Mucosa of stomach (tissue), 1 donor: Measurements from ENCODE around the gene METTL8.
"Not testable (repeated sequence)": the region's sequence is repeated elsewhere in the genome, so short reads cannot be mapped to it uniquely, and the experiment has no call there.

ENCODE experiments used
- H3K27me3 ChIP-seq: one replicate; pipeline ENCODE4 v1.7.0; 2013; ENCODE audit warnings: mild to moderate bottlenecking, low read length; ENCODE audit not compliant: control insufficient read depth, insufficient read depth
- H3K36me3 ChIP-seq: one replicate; pipeline ENCODE4 v1.7.0; 2013; ENCODE audit warnings: low read length; ENCODE audit not compliant: control insufficient read depth, insufficient read depth
- H3K4me1 ChIP-seq: one replicate; pipeline ENCODE4 v1.7.0; 2013; ENCODE audit warnings: mild to moderate bottlenecking, low read length; ENCODE audit not compliant: control insufficient read depth, insufficient read depth
- H3K4me3 ChIP-seq: one replicate; pipeline ENCODE4 v1.7.0; 2013; ENCODE audit warnings: low read length
- H3K9ac ChIP-seq: one replicate; pipeline ENCODE4 v1.7.0; 2013; ENCODE audit warnings: mild to moderate bottlenecking, low read length, moderate library complexity
- H3K9me3 ChIP-seq: one replicate; pipeline ENCODE4 v1.7.0; 2013; ENCODE audit warnings: mild to moderate bottlenecking, low read length, moderate library complexity; ENCODE audit not compliant: control insufficient read depth
- donor health status: Pancreatic carcinoma.

The METTL8 gene

GRCh38 chr2:171390941-171391516 is 42.8 kb downstream of the METTL8 start:
- H3K4me1 ChIP-seq: peaks cover 8% of the 10 kb centered on the region
- no peak overlapping the region for H3K9ac ChIP-seq
- no peaks in the 10 kb centered on the region for H3K36me3 ChIP-seq
- no peaks in the 10 kb centered on the region for H3K9me3 ChIP-seq
- no peaks in the 10 kb centered on the region for H3K27me3 ChIP-seq
- no peak overlapping the region for H3K4me3 ChIP-seq

GRCh38 chr2:171389780-171390179 is 44.0 kb downstream of the METTL8 start:
- H3K4me3 ChIP-seq: no peak overlapping the region
- H3K27me3 ChIP-seq: no peaks in the 10 kb centered on the region
- peaks cover 8% of the 10 kb centered on the region for H3K4me1 ChIP-seq
- H3K36me3 ChIP-seq: no peaks in the 10 kb centered on the region
- H3K9ac ChIP-seq: no peak overlapping the region
- no peaks in the 10 kb centered on the region for H3K9me3 ChIP-seq

DNA sequence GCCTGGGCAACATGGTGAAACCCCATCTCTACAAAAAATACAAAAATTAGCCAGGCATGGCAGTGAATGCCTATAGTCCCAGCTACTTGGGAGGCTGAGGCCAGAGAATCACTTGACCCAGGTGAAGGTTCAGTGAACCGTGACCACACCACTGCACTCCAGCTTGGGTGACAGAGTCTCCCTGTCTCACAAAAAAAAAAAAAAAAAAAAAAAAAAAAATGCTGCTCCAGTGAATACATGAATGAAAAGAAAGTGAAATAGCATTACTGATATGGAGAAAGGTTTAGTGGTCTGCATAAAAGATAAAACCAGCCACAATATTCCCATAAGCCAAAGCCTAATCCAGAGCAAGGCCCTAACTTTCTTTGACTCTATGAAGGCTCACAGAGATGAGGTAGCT is 44.5 kb downstream of the METTL8 start:
- no peaks in the 10 kb centered on the region for H3K27me3 ChIP-seq
- H3K9me3 ChIP-seq: no peaks in the 10 kb centered on the region
- peaks cover 8% of the 10 kb centered on the region for H3K4me1 ChIP-seq
- no peaks in the 10 kb centered on the region for H3K36me3 ChIP-seq
- no peak overlapping the region for H3K4me3 ChIP-seq
- H3K9ac ChIP-seq: no peak overlapping the region

DNA sequence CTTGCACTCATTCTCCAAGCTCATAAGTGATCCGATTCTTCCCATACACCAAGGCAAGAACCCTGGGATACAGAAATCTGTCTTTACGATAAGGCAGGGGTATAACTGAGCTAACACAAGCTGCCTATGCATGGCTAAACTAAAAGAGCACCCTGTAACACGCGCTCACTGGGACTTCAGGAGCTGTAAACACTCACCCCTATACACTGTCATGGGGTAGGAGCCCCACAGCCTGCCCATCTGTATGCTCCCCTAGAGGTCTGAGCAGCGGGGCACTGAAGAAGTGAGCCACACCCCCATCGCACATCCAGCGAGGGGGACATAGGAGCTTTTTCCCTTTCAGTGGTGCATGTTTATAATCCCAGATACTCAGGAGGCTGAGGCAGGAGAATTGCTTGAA is 46.7 kb downstream of the METTL8 start:
- Histone ChIP-seq H3K9me3 (no peaks in the 10 kb centered on the region), H3K27me3 (no peaks in the 10 kb centered on the region), H3K9ac (no peak overlapping the region), H3K4me3 (no peak overlapping the region), H3K4me1 (peaks cover 8% of the 10 kb centered on the region), H3K36me3 (no peaks in the 10 kb centered on the region)

DNA sequence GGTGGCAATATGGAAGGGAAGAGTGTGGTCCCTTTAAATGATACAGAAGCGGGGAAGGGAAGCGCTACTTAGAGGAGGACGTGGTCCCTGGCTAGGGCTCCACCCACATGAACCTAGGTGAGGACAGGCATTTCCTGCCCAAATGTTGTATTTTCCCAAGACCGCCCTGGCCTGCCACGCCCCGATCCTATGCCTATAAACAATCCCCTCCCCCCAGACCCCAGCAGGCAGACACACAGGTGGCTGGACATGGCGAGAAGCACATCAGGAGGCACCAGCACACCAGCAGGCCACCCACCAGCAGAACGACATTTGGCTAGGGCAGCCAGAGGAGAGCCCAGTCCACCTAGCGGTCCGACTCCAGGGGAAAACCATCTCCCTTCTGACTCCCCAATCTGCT is 47.2 kb downstream of the METTL8 start:
- Histone ChIP-seq H3K4me3 (no peak overlapping the region), H3K9me3 (no peaks in the 10 kb centered on the region), H3K27me3 (no peaks in the 10 kb centered on the region)

GRCh38 chr2:171383134-171383533 is 50.7 kb downstream of the METTL8 start:
- Histone ChIP-seq H3K9ac (no peak overlapping the region), H3K4me1 (no peaks in the 10 kb centered on the region), H3K36me3 (no peaks in the 10 kb centered on the region), H3K4me3 (no peak overlapping the region), H3K27me3 (no peaks in the 10 kb centered on the region), H3K9me3 (no peaks in the 10 kb centered on the region)

More for the DNA sequence above, 47.2 kb downstream of the METTL8 start:
- peaks cover 7% of the 10 kb centered on the region for H3K4me1 ChIP-seq
- H3K36me3 ChIP-seq: no peaks in the 10 kb centered on the region
- H3K9ac ChIP-seq: no peak overlapping the region

GRCh38 chr2:171382175-171382574 is 51.6 kb downstream of the METTL8 start:
- not testable (repeated sequence) for H3K9ac ChIP-seq, H3K4me1 ChIP-seq, H3K4me3 ChIP-seq, H3K9me3 ChIP-seq, H3K36me3 ChIP-seq, H3K27me3 ChIP-seq

- not testable (repeated sequence) for H3K36me3 ChIP-seq, H3K27me3 ChIP-seq, H3K4me3 ChIP-seq, H3K9ac ChIP-seq, H3K4me1 ChIP-seq, H3K9me3 ChIP-seq
These were observed 55.9 kb downstream of the METTL8 start for GRCh38 chr2:171377852-171378251.

- Histone ChIP-seq H3K36me3 (no peaks in the 10 kb centered on the region), H3K4me3 (no peak overlapping the region), H3K9me3 (no peaks in the 10 kb centered on the region), H3K27me3 (no peaks in the 10 kb centered on the region), H3K4me1 (no peaks in the 10 kb centered on the region), H3K9ac (no peak overlapping the region)
These were observed 66.1 kb downstream of the METTL8 start for GRCh38 chr2:171367692-171368091.

GRCh38 chr2:171365778-171366177 is 68.0 kb downstream of the METTL8 start:
- Histone ChIP-seq H3K27me3 (no peaks in the 10 kb centered on the region), H3K9me3 (no peaks in the 10 kb centered on the region), H3K36me3 (no peaks in the 10 kb centered on the region), H3K4me1 (no peaks in the 10 kb centered on the region), H3K4me3 (no peak overlapping the region), H3K9ac (no peak overlapping the region)

- H3K9me3 ChIP-seq: no peaks in the 10 kb centered on the region
- no peaks in the 10 kb centered on the region for H3K4me1 ChIP-seq
- H3K36me3 ChIP-seq: no peaks in the 10 kb centered on the region
- no peak overlapping the region for H3K4me3 ChIP-seq
- H3K9ac ChIP-seq: no peak overlapping the region
- H3K27me3 ChIP-seq: no peaks in the 10 kb centered on the region
These were observed 68.6 kb downstream of the METTL8 start for GRCh38 chr2:171365232-171365631.

GRCh38 chr2:171362396-171362795 is 71.4 kb downstream of the METTL8 start:
- Histone ChIP-seq H3K36me3 (no peaks in the 10 kb centered on the region), H3K9me3 (no peaks in the 10 kb centered on the region), H3K27me3 (no peaks in the 10 kb centered on the region), H3K9ac (no peak overlapping the region), H3K4me3 (no peak overlapping the region), H3K4me1 (no peaks in the 10 kb centered on the region)

GRCh38 chr2:171360905-171361304 is 72.9 kb downstream of the METTL8 start:
- Histone ChIP-seq H3K9ac (no peak overlapping the region), H3K27me3 (no peaks in the 10 kb centered on the region), H3K4me1 (no peaks in the 10 kb centered on the region)

More at GRCh38 chr2:171360905-171361304, 72.9 kb downstream of the METTL8 start:
- H3K9me3 ChIP-seq: no peaks in the 10 kb centered on the region
- H3K36me3 ChIP-seq: no peaks in the 10 kb centered on the region
- H3K4me3 ChIP-seq: no peak overlapping the region
